ENCODE measurements around the gene XYLT1. TPM values are rescaled to one million over a fixed set of nuclear protein-coding genes. Genes with fewer than 3 reads are reported as not detected.

XYLT1 gene
- total RNA-seq, 1 experiment from 2014 or later = 14.5 TPM

- WGBS (ENCODE audit: extremely low coverage, insufficient read length, low lambda C conversion rate) = no CpG with 5 or more reads among the region's 5 CpGs
- DNase-seq = no peak
- Histone ChIP-seq H2AFZ (ENCODE audit: low read length) (no peak overlapping the region), H3K9ac (ENCODE audit: extremely low read depth, insufficient read length, low read length) (no peak overlapping the region), H3T11ph (ENCODE audit: low read length) (no peak overlapping the region), H2BK15ac (ENCODE audit: low read depth, low read length) (no peak overlapping the region), H3K79me1 (ENCODE audit: insufficient read depth, low read depth, low read length, poor library complexity, severe bottlenecking) (no peaks in the 10 kb centered on the region), H2BK12ac (ENCODE audit: insufficient read length, low read depth, low read length) (no peak overlapping the region), H4K91ac (ENCODE audit: insufficient read length, low read depth, low read length) (no peak overlapping the region), H3K56ac (ENCODE audit: insufficient read length, low read depth, low read length) (no peak overlapping the region), H3K18ac (ENCODE audit: insufficient read length, low read depth, low read length) (no peak overlapping the region), H2BK20ac (ENCODE audit: low read depth, low read length, poor library complexity, severe bottlenecking) (no peak overlapping the region), H2BK5ac (ENCODE audit: insufficient read length, low read length) (no peak overlapping the region), H3K4me2 (ENCODE audit: insufficient read depth, insufficient read length, low read length) (no peak overlapping the region), H3K23me2 (ENCODE audit: insufficient read length, low read depth, low read length, poor library complexity, severe bottlenecking) (no peaks in the 10 kb centered on the region), H3K27me3 (ENCODE audit: insufficient read depth, low read length) (no peaks in the 10 kb centered on the region), H4K5ac (ENCODE audit: insufficient read length, low read depth, low read length) (no peak overlapping the region), H2AK5ac (ENCODE audit: insufficient read length, low read length) (no peak overlapping the region), H3K9me3 (ENCODE audit: control insufficient read depth, low read depth, low read length) (no peaks in the 10 kb centered on the region), H3K27ac (ENCODE audit: insufficient read length, low read depth, low read length) (no peak overlapping the region), H3K14ac (ENCODE audit: insufficient read depth, low read length) (no peak overlapping the region), H2BK120ac (ENCODE audit: low read depth, low read length, poor library complexity, severe bottlenecking) (no peak overlapping the region), H3K4ac (ENCODE audit: low read depth, low read length) (no peak overlapping the region), H4K20me1 (ENCODE audit: control insufficient read depth, insufficient read depth, insufficient read length) (no peaks in the 10 kb centered on the region), H3K23ac (ENCODE audit: insufficient read length, low read depth, low read length) (no peak overlapping the region), H3K4me1 (ENCODE audit: insufficient read depth, low read length) (no peaks in the 10 kb centered on the region), H4K8ac (replicated peaks; ENCODE audit: insufficient read length, low read depth, low read length) (no peak overlapping the region), H3K79me2 (ENCODE audit: insufficient read depth, low read length) (no peaks in the 10 kb centered on the region)
- Mint-ChIP-seq H3K27ac (peak overlapping the region in 2 of 3 experiments; percentile 57 to 78; a peak in 3 of 7 replicates), H3K27me3 (ENCODE audit: low read depth) (no peaks in the 10 kb centered on the region), H3K4me3 (no peak overlapping the region), H3K4me1 (peaks cover 31 to 33% of the 10 kb centered on the region in 2 experiments), H3K9me3 (no peaks in the 10 kb centered on the region), H3K36me3 (ENCODE audit: insufficient read depth in 1 of 3, low read depth in 3 of 3) (peaks cover 0 to 8% (median 4%) of the 10 kb centered on the region in 3 experiments; a peak in 3 of 7 replicates)
- TF ChIP-seq, protein P1, sequence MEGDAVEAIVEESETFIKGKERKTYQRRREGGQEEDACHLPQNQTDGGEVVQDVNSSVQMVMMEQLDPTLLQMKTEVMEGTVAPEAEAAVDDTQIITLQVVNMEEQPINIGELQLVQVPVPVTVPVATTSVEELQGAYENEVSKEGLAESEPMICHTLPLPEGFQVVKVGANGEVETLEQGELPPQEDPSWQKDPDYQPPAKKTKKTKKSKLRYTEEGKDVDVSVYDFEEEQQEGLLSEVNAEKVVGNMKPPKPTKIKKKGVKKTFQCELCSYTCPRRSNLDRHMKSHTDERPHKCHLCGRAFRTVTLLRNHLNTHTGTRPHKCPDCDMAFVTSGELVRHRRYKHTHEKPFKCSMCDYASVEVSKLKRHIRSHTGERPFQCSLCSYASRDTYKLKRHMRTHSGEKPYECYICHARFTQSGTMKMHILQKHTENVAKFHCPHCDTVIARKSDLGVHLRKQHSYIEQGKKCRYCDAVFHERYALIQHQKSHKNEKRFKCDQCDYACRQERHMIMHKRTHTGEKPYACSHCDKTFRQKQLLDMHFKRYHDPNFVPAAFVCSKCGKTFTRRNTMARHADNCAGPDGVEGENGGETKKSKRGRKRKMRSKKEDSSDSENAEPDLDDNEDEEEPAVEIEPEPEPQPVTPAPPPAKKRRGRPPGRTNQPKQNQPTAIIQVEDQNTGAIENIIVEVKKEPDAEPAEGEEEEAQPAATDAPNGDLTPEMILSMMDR (conservative IDR thresholded peaks at IDR 0.05) = no peak
Observed at GRCh38 chr16:17104654-17105053, 366.1 kb downstream of the XYLT1 start.

Data from H9 (cell line).